SHP77 (cell line): ENCODE results near the gene XRCC3.

Experiments used
- DNase-seq, 2 experiments: peaks; one replicate each; lab custom pipeline; 2025; lab: John Stamatoyannopoulos, UW

XRCC3 gene

DNA sequence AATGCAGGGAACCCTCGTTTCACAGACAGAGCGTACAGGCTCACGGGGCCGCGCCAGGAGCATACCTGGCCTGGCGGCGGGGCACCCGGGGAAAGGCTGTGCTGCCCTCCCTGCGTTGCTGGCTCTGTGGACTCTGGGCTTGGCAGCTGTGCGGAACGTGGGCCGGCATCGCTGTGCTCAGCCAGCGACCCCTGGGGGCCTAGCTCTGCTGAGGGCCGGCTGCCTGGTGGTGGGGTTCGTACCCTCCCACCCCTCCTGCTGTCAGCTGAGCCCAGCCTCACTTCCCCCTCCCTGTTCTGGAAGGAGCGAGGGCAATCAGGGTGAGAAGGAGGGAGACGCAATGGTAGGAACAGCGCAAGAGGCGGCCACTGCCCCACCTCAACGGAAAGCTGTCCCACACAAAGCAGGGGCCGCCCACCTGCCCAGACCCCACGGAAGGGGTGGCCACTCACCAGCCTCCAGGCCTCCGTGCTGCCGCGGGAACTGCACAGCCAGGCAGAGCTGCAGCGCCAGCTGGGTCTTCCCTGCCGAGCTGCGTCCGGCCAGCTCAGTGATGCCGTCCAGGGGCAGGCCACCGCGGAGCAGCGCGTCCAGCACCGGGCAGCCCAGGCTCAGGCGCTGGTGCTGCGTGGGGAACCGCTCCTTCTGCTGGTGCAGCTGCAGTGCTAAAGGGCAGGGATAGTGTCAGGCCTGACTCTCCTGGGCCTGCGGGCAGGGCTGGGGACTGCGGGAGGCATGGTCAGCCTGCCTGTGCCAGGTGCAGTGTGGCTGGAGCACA is 8.5 kb downstream of the XRCC3 start:
- DNase-seq = no peak

DNA sequence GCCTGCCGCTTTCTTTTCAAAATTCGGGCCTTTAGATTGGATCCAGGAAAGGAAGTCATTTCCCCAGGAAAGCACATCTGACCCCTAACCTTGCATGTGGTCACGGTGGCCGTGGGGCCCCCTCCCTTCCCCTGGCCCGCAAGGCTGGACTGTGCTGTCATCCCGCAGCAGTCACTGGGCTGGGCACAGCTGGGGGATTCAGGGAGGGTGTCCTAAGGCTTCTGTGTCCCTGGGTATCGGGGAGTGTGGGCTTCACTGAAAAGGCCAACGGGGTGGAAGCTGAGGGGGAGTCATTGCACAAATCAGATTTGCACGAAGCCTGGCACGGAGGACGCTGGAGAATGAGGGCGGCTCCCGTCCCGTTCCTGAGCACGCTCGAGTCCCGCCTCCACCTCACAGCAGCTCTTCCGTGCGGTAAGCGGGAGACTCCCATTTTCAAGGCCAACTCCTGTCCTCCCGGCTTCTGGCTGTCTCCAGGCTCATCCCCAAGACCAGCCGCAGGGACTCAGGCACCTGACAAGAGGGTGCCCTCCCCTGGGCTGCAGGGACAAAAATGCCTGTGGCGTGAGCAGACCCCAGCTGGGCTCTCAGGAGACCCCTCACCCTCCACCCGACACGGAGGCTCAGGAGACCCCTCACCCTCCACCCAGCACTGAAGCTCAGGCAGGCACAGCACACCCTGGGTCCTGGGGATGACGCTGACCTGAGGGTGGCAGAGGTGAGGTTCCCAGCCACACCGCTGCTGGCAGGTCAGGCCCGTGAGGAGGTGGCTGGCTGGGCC is 9.6 kb downstream of the XRCC3 start:
- DNase-seq = no peak

DNA sequence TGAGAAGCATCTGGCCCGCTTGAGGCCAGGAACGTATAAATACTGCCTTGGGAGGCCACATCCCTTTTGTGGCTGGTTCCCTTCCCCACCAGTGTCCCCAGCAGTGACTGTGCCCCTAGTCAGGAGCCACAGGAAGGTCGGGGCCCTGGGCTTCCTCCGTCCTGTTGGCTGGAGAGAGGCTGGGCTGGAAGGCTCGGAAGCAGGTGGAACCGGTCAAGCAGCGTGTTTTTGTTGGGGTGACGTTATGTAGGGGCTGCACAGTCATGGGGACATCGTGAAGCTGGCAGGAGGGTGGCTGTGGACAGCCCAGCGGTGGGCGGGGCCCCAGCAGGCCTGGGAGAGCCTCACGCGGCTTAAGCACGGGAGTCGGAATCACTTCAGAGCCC is 10.1 kb downstream of the XRCC3 start:
- DNase-seq = no peak

DNA sequence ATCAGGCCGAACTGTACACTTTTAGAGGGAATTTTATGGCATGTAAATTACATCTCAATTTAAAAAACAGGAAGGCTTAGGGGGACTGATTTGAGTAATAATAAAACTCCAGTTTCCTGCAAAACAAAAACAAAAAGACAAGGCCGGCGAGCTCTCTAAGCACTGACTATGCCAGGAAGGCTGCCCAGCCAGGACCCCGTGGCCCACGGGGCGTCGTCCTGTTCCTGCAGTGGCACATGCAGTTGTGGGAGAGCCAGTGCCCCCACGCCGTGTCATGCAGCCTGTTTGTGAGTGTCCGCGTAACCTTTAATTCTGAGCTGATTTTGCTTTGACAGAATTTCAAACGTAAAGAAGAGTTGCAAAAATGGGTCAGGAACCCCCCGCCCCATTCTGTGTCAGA is 10.5 kb downstream of the XRCC3 start:
- no peak for DNase-seq

DNA sequence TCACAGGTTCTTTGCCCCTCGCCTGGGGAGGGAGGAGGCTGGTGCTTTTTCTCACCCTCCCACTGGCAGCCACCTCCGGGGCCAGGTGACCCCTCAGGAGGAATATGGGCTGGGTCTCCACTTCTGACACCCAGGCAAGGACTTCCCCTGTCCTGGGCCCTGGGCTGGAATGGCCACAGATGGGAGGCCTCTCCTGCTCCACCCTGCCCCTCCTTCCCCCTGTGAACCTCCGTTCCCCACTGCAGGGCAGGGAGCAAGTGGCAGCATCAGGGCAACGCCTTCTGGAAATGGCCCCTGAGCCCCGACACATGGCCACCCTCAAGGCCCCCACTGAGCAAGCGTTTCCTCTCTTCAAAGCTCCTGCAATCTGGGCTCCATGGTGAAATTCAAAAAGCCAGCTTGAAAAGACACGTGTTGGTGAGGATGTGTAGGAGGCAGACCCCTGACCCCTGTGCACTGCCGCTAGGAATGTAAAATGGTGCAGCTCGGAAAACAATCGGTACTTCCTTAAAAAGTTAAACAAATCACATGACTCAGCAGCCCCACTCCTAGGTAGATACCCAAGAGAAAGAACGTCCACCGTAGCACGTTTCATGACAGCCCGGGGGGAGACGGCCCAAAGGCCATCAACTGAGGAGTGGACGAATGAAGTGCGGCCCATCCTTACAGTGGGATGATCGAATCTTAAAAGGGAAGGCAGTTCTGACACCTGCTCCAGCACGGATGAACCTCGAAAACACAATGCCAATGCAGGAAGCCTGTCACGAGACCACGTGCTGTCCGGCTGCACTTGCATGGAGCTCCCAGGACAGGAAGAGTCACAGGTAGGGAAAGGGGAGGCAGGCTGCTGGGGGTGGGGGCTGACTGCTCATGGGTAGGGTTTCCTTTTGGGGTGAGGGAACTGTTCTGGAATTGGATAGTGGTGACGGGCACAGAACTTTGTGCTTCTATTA is 11.5 kb downstream of the XRCC3 start:
- DNase-seq = no peak

DNA sequence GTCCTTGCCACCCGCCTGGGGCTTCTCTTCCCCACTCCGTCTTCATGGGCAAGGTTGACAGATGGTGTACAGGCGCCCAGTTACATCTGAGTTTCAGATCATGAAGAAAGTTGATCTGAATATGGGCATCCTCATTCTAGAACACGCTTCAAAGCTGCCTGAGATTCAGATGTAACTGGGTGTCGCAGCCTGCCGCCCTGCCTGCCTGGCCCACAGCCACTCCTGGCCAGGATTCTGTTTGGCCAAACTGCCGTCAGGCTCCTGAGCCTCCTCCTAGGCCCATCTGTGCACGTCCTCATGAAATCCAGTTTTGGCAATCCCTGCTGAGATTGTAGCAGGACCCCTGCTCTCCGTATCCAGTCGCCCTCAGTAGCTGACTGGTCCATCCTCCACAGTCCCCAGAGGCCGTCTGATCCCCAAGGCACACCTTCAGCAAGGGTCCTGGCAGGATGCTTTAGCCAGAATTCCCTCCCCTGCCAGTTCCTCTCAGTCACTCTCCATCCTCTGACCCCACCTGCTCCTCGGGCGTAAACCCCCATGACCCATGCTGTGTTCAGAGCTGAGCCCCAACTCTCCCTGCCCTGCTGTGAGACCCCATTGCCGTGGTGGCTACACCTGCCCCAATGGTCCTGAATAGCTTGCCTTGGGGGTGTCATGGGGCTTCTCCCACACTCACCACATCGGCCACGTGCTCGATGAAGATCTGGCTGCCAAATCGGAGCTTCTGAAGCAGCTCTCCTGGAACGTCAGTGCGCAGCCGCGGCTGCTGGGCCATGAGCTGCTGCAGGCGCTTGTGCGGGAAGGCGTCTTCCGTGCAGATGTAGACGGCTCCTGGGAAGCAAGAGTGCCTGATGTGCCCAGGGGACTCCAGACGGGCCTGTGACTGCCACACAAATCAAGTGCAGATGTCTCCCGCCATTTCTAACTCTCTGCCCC is 12.5 kb downstream of the XRCC3 start:
- DNase-seq = no peak

DNA sequence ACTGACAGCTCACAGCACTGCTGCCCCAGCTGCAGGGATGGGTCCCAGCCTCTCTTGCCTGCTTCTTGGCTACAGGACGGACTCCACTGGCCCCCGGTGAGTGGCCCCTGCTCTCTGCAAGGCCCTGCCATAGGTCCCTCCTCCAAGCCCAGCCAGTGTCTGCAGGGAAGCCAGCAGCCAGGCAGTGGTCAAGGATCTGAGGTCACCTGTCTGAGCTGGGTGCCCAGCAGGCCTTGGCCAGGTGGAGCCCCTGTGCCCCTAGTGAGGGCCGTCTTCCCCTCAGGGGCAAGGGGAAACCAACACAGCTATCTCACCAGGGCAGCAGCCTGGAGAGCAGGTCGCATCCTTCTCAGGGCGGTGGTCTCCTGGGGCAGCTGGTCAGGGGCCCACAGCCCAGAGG is 13.2 kb downstream of the XRCC3 start:
- no peak for DNase-seq

DNA sequence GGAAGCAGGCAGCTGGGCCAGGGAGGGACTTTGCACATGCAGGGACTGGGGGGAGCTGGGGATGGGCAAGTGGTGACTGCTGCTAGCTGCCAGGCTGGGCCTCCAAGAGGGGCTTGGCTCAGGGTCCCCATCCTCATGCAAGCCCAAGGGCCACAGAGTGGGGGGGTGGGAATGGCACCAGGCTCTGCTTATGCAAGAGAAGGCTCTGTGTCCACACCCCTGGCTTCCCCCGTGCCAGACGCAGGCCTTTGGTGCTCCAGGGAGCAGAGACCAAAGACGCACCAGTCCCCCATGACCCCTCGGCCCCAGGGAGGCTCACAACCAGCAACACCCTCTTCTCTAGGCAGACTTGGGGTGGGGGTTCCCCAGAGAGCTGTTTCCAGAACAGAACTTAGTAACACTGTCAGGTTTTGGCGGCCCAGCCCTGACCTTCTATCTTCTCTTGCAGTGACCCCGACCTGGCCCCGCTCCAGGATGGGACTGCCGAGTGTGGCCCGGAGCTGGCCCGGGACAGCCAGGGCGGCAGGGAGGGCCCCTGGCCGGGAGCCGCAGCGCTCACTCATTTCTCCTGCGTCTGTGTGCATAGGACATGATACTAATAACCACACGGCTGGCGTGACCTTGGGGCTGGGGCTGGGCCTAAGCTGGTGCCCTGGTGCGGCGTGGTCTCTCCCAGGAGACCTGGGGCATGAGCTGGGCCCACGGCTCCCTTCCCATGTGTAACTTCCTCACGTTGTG is 14.3 kb downstream of the XRCC3 start:
- DNase-seq = no peak

DNA sequence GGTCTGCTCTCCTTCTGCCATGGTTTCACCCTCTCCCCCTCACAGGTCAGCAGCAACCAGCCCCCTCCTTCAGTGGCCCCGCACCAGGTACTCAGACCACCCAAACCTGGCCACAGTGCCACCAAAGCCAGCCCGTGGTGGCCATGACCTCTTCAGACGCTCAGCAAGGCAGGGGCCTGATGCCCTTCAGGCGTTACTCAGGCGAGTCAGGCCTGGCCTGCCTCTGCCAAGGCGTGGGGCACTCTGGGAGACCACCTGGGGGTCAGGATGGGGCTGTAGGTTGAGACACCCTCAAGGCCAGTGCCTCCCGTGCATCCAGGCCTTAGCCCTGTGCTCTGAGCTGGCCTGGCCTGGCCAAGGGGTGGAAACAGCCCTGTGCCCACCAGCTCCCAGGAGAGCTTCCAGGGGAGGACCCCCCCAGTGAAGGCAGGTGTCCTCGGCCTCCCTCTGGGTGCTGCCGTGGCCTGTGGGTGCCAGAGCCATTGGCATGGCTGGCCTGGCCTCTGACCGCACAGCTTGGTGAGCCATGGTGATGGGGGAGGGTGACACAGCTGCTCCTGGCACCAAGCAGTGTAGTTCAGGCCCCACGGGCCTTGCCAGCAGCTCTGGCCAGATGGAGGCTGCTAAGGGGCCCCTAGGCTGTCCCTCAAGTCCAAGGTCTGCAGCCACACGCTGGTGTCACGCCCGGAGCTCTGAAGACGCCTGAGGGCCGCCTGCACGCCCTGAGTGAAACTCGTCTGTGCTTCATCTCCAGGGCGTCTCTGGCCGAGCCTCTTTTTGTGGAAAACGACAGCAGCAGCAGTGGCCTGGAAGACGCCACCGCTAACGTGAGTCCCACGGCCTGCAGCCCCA is 15.1 kb downstream of the XRCC3 start:
- no peak for DNase-seq

DNA sequence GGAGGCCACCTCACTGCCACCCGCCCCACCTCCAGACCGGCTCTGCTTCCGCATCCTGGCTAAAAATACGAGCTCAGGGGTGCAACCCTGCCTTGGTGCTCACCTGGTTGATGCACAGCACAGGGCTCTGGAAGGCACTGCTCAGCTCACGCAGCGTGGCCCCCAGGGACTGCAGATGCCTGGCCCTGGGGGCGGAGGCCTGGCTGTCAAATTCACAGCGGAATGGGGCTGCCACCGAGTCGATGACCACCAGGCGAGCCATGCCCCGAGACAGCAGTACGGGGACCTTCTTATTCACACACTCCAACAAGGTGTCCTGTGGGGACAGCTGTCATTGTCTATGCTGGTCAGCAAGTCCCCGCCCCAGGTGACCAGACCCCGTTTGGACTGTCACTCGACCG is 16.0 kb downstream of the XRCC3 start:
- no peak for DNase-seq

DNA sequence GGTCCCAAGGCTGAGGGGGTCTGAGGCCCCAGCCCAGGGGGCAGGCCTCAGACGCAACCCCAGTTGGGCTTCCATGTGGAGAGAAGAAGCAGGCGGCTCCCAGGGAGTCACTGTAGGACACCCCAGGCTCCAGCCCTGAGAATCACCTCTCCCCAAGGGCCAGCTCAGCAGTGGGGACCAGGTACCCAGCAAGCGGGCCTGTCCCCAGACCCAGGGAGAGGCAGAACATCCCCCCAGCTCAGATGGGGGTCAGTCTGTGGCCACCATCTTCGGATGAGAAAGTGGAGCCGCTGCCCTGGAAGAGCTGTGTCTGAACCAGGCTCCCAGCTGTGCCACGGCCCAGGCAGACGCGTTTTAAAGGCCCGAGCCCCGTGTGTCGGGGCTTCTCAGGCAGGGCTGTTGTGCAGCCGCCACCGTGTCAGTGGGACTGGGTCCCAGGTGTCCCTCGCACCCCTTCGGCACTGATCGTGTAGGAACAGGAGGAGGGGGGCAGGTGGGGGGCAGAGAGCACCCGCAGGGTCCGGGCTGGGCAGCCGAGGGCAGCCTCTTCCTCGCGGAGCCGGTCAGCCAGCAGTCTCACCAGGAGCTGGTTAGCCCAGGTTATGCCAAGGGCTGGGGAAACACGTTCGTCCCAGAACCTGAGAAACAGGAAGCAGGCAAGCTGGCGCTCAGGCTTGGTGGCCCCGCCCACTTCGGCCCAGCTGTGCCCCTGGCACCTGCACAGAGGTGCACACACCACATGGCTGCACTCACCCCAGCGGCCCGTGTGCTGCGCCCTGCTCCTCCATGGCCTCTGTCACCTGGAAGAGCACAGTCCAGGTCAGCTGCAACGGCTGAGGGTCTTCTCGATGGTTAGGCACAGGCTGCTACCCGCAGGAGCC is 16.6 kb downstream of the XRCC3 start:
- no peak for DNase-seq

DNA sequence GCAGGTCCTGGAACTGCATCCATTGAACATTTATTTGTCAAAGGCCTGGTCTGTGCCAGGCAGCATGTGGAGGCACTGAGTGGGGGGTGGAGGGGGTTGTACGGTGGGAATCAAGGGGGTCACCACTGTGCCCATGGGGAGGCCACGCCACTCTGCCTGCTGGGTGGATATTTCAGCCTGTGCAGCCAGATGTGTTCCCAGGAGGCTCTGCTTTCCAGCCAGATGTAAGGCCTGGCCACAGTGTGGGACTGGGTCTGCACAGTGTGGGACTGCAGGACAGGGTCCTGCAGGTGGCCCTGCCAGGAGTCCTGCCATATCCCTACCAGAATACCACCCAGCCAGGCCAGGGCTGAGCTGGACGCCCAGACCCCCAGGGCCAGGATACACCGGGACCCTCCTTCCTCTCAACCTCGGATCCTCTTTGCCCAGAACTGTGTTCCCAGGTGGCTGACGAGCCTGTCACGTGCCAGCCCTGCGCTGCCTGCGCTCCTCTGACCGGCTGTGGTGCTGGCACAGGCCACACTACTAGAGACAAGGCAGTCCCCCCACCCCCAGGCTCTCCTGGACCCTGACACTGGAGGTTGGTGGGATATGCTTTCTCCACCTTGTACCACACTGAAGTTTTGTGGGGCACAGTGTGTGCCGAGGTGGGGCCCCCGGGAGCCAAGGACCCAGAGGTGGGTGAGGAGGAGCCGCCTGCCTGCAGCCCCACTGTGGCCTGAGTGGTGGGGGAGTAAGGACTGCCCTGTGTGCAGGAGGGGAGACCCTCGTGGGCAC is 17.5 kb downstream of the XRCC3 start:
- DNase-seq = no peak

DNA sequence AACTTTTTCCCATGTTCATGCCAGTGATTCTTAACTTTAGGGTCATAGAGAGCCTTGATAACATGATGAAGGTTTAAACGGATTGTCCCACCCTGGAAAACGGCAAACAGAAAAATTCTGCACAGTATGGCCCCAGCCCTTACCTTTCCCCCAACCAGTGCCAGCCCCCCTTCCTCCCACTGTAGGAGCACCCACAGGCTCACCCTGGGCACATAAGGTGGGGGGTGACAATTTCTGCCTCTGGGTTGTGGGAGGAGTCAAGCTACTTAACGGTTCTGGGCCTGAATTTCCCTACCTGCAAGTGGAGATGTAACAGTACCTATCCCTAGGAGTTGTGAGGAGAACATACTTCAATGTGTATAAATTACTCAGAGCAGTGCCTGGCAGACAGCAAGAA is 18.0 kb downstream of the XRCC3 start:
- no peak for DNase-seq

DNA sequence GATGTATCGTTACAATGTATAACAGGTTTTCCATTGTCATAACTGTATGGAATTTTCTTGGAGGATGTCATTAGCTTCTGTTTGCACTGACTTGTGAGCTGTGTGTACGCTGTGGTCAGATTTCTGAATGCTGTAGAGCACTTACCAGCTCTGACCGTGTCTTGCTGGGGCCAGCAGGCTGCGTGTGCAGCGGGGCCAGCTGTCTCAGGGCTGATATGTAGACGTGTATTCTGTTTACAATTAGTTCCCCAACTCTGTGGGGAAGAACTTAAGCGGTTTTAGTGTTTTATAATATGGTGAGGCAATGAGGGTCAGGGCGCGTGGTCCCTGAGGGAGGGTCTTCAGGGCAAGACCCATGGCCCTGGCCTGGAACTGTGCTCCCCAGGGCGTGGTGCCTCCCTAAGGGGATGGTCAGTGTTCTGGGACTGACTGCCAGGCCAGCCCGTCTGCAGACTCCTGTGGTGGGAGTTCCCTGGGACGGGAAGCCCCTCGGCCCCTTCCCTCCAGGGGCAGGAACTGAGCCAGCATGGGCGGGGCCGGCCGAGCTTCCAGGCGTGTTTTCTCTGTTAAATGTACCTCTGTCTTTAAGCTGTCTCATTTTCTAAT is 18.7 kb downstream of the XRCC3 start:
- no peak for DNase-seq

DNA sequence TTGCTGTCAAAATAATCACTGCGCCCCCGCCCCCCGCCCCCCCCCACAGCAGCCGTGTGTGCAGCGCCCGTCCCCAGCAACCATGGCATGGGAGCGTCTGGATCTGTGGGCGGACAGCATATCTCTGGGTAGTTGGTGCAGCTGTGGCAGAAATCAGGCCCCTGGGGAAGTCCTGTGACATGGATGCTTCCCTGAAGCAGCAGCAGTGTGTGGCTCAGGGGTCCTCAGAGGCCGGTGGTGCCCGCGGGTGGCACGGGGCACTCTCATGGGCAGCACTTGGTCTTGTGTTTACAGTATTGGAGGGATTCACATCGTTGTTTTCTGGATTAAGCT is 19.2 kb downstream of the XRCC3 start:
- no peak for DNase-seq

DNA sequence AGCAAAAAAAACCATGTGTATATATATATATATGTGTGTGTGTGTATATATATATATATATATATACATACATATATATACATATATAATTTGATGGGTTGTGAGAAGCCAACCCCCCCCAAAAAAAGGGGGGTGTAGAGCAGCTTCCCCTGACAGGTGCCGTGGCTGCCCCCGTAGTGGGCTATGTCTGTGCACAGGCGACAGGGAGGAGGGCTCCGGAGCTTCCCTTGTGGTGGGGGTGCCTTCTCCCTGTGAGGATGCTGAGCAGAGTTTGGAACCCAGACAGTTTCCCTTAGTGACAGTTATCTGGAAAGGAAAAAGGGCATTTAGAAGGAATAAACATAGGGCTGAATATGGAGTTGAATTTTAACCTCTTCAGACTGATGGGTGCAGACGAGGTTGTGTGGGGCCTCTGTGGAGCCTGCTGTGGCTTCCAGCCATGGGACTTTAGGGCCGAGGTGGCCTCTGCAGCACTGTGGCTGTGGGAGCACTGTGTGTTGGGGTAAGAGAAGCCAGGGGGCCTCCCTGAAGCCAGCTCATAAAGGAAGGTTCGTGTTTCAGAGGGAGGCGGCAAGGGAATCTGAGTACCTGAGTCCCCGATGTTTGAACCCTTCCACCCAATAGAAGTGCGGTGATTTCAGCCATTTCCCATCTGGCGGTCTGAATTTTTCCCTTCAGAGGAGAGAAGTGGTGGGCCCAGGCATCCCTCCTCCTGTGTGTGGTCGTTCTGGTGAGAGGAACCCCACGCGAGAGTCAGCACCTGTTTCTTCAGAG is 19.8 kb downstream of the XRCC3 start:
- DNase-seq = no peak

DNA sequence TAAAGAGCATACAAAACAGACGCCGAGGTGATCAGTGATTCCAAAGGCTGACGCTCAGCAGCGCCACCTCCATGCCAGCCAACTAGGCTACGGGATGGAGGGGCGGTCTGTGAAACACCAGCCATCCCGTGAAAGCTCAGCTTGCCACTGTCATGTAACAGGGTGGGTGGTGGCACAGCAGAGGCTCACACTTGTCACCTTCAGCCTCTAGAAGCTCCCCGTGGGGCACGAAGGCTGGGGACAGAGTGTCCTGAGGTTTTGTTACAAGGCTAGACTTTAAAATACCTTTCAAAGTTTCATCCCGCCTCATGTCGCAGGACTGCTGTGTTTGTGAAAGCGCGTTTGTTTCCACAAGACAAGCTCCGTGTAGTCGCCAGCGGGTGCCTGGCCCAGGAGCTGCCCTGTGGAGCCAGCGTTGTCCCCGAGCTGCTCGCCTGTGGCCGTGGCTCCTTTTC is 20.7 kb downstream of the XRCC3 start:
- no peak for DNase-seq
